GM21619 (cell line): ENCODE data around the gene NTS.

Experiments
- ATAC-seq: cut with Tn5 transposase; IDR thresholded peaks from one replicate; pipeline ENCODE4 v1.9.1; 2021; ENCODE audit not compliant: unreplicated experiment

NTS gene

DNA sequence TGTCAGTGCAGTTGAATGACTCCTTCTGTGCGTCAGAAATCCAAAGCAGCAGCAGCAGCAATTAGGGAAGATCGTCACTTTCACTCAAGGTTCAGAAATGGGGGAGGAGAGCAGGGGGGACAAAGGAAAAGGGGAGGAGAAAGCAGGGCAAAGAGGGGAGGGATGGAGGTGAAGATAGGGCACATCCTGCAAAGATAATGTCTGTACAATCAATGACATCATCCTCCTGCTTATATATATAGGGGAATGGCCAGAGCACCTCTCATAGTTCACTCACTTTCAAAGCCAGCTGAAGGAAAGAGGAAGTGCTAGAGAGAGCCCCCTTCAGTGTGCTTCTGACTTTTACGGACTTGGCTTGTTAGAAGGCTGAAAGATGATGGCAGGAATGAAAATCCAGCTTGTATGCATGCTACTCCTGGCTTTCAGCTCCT lies at the start of gene NTS:
TSS of gene NTS (plus strand) at position 265 of the 431 bp plus-strand sequence. CDS start at position 374, 109 bp downstream.
- peak; percentile 83 for ATAC-seq

DNA sequence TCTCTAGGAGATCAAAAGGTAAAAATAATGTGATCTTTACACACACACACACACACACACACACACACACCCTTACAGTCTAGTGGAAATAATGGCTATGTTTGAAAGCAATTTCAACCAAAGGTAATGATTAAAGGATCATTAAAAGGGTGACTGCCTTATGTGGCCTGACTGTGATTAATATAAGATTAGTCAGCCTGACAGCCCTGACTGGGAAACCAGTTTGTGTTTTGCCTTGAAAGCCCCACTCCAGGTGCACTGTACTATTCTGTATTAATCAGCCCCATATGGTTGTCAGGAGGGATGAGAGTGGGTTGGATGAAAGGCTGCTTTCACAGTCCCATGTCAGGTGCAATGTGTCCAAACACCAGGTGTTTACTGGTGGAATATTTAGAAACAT lies 48.3 kb upstream of the NTS start:
- ATAC-seq, result no peak

- no peak for ATAC-seq
Observed at GRCh38 chr12:85828576-85828975, 45.5 kb upstream of the NTS start.

DNA sequence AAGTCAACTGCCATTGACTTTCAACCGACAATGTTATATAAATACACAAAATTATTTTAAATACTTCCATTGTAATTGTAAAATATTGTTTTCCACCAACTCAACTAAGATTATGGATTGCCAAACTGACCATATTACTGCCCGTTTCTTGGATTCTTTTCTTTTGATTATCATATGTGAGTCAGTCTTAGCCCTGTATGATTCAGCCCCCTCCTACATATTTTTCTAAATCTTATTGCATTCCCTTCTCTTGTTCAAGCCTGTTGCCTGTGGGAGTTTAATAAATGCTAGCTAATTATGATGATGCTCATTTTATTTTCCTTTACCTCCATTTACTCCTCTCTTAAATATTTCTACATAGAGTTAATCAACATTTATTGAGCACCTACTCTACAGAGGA lies 44.7 kb upstream of the NTS start:
- ATAC-seq, result no peak

GRCh38 chr12:85831327-85831990 lies 42.6 kb upstream of the NTS start:
- no peak for ATAC-seq

DNA sequence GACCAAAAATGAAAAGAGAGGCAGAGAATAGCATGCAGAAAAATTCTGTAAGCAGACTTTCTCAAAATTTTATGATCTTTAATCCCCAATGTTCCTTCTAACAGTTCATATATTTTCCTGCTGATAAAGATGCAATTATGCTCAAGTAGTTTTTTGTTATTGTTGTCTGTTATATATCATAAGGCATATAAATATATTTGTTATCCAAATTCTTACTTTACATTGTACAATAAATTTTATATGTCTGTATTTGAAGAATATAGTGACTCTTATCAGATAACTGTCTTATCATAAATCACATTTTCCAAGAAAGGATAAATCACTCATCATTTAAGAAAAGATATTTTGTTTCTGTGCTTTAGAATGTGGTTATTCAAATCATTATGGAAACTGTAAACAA lies 40.5 kb upstream of the NTS start:
- no peak for ATAC-seq

DNA sequence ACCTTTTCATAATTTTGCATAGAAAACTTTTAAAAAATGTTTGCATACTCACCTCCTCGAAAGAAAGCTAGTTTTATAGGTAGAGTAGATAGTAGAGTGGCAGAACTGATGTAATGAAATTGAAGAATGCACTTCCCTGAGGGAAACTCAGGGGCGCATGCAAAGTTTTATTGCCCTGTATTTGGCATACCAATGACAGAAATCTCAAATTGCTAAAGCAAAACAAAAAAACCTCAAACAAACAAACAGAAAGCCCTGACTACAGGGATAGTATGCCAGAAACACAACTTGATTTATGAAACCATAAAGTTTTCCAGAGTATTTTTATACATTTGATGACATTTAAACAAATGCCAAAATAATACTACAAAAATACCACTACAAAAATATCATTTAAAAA lies 39.7 kb upstream of the NTS start:
- no peak for ATAC-seq

DNA sequence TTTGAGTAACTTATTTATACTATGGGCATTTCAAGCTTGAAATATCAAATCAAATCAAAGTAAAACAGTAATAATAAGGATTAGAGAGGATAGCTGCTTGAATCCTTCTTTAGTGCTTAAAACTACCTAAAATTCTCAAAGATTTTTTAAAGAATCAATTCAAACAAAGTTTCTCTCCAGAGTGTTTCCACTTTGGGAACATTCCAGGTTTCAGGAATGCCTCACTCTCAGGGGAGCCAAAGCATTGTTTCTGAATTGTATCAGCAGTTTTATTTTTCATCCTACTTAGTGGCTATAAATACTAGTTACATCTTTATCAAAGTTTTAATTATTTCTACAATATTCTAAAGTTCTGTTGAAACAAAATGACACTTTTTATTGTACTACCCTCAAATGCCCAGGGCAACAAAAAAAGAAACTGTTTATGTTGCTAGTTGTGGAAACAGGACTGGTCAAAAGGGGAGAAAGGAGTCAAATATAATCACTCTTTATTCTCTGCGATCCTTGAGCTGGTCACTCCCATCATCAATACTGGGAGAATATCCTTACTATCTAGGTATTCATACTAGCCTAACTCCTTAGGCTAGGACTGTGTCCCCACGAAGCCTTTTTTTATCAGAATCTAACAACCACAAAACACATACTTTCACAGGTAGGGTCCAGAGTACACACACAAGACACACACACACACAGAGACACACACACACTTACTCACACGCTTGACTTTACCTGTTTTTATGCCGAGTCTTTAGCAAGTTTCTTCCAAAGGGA lies 38.5 kb upstream of the NTS start:
- no peak for ATAC-seq

- no peak for ATAC-seq
Observed at GRCh38 chr12:85836197-85837090, 37.7 kb upstream of the NTS start, which contains the start of gene RASSF9. TSS of gene RASSF9 (minus strand) at chr12:85836409. CDS start at chr12:85836201, 208 bp downstream.

DNA sequence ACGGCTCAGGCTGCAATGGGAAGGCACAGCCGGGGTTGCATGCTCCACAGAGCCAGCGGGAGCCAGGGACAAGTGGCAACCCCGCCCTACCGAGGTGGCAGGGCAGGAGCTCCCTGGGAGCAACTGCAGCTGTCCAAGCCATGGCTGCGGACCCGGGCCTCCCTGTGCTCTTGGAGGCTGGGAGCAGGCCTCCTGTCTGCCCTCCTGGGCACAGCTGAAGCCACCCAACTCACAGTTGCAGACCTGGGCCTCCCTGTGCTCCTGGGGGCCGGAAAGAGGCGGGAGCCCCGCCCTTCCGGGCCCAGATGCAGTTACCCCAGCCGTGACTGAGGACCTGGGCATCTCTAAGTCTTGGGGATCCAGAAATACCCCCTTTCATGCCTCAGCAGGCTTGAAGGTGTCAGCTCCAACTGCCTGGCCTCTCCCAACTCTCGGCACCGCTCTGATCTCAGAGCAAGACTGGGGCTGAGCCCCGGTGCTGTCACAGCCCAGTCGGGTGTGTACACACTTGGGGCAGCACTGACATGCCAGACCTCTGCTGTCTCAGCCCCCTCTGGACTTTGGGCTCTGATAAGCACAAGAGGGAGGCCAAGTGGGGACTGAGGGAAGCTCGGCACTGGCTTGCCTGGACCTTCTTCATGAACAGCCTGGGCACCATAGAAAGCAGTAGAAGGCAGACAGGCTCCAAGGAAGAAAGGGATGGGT lies 30.3 kb upstream of the NTS start:
- no peak for ATAC-seq

DNA sequence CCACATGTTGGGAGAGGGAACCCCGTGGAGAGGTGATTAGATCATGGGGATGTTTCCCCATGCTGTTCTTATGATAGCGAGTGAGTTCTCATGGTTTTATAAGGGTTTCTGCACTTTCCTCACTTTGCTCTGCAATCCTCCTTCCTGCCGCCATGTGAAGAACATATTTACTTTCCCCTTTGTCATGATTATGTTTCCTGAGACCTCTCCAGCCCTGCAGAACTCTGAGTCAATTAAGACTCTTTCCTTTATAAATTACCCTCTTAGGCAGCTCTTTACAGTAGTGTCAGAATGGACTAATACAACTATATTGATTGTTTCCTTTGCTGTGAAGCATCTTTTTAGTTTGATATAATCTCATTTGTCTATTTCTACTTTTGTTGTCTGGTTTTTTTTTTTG lies 24.8 kb upstream of the NTS start:
- ATAC-seq, result no peak

DNA sequence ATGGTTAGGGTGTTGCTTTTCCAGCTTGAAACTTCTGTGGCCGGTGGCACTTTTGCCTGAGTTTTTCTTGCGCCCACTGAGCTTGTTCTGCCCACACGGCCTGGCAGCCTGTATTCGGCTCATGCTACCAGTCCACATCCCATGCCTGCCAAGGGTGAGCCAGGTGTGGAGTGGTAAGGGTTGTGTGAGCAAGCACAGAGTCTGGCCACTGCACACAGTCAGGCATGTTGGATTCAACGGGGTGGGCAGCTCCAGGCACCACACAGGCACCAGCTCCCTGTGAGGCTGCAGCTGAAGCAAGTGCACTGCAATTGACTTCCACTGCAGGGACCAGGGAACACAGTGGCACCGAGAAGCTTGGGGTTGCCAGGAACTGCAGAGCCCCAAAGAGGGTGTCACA lies 18.8 kb upstream of the NTS start:
- no peak for ATAC-seq

DNA sequence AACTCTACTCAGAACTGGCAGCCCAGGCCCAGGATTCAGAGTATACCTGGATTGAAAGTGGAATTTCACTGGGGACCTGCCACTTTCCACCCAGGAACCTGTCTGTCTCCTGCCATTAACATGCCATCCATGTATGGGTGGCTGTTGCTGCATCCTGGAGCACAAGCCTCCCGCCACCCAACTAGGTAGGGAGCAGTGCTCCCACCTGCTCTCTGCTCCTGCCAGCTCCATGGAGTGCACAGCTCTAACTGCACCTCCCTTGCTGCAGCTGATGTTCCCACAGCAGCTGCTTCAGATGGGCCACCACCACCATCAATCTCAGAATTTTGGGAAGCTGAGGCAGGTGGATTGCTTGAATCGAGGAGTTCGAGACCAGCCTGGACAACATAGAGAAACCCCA lies 17.1 kb upstream of the NTS start:
- ATAC-seq, result no peak

GRCh38 chr12:85865890-85866289 lies 8.2 kb upstream of the NTS start:
- no peak for ATAC-seq

GRCh38 chr12:85866986-85867776 lies 6.9 kb upstream of the NTS start:
- ATAC-seq, result peak; percentile 96

- peak; percentile 75 for ATAC-seq
Observed at GRCh38 chr12:85872497-85873091, 1.5 kb upstream of the NTS start.

GRCh38 chr12:85877459-85877858 lies 3.4 kb downstream of the NTS start:
- no peak for ATAC-seq

DNA sequence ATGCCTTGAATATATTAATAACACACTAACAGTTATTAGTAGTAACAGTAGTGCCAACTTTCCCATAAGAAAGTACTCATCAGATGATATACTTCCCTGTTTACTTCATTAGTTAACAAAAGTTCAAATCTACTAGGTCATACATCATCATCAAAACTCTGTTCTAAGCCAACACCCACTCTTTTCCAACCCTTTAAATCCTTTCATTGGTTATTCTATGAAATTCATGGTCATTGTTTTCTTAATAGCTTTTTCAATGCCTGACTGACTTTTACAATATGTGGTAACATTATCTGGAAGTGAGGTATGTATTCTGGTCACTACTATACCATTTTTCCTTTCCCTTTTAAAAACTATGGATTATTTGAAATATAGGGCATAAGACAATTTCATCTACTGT lies 9.7 kb downstream of the NTS start:
- no peak for ATAC-seq

GRCh38 chr12:85894653-85895052 lies 20.6 kb downstream of the NTS start:
- ATAC-seq, result no peak
